T follicular helper cell (primary cell): Measurements from ENCODE around the gene WNK1.
"Not testable (repeated sequence)": the region's sequence is repeated elsewhere in the genome, so short reads cannot be mapped to it uniquely, and the experiment has no call there.

Experiments used
- DNase-seq: peaks from one replicate; pipeline ENCODE4 v3.0.0-alpha.2; 2020; ENCODE audit warnings: low read depth

WNK1 gene

DNA sequence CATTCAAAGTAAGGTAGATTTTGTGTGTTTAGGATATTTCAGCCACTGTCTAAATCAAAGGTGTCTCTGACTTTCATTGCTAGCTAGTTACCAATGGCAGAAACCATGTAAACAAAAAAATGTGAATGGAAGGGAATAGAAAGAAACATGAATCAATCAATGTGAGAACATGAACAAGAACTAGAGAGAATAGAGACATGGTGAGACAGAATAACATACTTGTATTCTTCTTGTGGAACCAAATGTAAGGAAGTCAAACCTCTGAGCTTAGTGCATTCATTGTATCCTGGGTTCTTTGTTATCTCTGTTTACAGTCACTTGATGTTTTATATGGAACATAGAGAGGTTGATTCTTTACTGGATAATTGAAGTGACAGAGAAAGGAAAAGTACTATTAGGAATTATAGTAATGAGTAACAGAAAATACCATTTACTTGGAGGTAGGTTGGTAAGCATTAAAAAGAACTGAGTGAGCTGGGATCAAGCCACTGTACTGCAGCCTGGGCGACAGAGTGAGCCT, 2.6 kb upstream of the WNK1 start:
- DNase-seq = no peak

DNA sequence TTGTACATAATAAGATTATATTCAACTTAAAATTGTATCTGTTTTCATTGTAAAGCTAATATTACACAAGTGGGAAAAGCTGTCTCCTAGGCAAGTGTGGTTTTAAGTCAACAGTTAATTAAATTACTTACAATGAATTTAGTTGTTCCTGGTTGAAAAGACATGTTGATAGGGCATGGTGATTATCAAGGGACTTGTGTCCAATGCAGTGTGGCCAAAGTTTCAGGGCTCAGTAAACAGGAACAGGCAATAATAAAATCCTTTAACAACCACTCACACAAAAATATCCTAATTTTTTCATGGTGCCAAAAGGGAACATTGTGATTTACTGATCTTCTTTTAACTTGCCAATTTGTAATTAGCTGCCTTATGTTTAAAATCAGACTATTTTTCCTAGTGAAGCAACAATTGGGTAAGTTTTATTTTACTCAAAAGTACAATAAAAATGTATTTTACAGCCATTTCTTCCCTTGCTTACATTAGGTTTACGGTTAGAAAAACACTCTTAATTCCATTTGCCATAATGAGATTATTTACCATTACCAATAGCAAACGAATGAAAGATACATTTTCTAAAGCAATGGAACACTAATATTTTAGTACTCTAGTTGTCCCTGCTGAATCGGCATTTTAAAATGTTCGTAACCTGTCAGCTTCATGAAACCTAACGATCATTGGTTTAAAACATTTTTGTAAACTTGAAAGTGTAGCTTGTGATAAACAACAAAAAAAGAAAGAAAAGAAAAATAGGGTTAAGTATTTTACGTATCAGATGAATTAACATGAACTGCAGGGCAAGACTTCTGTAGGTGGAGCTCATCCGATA, 1.8 kb upstream of the WNK1 start:
- DNase-seq = no peak

- DNase-seq = peak; percentile 62
These were observed 984 bp upstream of the WNK1 start for GRCh38 chr12:751192-751998.

DNA sequence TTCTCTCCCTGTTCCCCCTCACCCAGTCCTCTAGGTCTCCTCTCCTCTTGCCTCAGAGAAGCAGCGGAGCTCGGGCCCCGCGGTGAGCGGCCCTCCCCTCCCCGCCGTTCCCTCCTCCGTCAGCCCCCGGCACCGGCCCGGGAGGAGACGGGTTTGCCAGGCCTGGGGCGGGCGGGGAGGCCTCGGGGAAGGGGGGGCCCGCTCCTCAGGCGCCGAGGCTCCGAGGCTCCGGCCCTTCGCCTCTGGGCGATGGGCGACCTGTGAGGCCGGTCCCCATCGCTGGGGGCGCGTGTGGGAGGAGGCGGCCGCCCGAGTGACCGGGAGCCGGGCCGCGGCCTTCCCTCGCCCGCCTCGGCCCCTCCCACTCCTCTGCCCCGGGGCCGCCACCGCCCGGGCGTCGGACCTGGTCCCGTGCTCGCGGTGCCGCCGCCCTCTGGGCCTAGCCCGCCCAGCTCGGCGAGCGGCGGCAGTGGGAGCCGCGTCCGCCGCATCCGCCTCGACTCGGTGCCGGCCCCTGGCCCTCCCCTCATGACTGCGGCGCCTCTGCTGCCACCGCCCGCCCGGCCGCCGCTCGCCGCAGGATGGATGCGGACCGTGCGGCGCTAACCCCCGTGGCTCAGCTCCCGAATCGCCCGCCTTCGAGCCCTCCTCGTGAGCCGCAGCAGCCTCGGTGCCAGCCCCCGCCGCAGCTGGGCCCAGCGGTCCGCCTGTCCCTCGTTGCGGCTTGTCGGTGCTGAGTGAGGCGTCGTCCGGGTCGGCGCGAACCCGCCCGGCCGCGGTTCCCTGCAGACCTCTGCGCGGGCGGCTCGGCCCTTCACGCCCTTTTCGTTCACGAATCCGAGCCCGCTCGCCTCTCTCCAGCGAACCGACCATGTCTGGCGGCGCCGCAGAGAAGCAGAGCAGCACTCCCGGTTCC, 574 bp downstream of the WNK1 start:
- DNase-seq = peak; percentile 9

DNA sequence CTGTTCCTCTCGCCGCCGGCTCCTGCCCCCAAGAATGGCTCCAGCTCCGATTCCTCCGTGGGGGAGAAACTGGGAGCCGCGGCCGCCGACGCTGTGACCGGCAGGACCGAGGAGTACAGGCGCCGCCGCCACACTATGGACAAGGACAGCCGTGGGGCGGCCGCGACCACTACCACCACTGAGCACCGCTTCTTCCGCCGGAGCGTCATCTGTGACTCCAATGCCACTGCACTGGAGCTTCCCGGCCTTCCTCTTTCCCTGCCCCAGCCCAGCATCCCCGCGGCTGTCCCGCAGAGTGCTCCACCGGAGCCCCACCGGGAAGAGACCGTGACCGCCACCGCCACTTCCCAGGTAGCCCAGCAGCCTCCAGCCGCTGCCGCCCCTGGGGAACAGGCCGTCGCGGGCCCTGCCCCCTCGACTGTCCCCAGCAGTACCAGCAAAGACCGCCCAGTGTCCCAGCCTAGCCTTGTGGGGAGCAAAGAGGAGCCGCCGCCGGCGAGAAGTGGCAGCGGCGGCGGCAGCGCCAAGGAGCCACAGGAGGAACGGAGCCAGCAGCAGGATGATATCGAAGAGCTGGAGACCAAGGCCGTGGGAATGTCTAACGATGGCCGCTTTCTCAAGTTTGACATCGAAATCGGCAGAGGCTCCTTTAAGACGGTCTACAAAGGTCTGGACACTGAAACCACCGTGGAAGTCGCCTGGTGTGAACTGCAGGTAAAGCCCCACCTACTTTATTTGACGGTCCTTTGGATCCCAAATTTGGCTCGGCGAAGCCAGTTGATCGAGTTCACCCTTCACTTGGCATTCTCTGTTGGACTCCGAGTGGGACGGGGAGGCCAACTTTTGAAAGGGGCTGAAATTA, 1.5 kb downstream of the WNK1 start:
- DNase-seq = peak; percentile 18

DNA sequence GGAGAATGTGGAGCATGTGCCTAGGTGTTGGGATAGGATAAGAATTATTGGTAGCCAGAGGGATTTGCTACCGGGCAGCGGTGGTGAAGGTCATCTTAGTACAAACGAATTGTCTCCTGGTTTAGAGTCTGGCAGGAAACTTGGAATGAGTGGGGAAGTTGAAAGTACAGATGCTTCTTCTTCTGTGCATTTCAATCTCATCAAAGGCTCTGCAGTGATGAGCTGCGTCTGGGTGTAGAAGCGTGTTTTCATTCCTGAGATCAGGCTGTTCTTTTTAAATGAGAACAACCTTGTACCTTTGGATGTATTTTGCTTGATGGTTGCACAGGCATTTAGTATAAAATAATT, 2.1 kb downstream of the WNK1 start:
- no peak for DNase-seq

DNA sequence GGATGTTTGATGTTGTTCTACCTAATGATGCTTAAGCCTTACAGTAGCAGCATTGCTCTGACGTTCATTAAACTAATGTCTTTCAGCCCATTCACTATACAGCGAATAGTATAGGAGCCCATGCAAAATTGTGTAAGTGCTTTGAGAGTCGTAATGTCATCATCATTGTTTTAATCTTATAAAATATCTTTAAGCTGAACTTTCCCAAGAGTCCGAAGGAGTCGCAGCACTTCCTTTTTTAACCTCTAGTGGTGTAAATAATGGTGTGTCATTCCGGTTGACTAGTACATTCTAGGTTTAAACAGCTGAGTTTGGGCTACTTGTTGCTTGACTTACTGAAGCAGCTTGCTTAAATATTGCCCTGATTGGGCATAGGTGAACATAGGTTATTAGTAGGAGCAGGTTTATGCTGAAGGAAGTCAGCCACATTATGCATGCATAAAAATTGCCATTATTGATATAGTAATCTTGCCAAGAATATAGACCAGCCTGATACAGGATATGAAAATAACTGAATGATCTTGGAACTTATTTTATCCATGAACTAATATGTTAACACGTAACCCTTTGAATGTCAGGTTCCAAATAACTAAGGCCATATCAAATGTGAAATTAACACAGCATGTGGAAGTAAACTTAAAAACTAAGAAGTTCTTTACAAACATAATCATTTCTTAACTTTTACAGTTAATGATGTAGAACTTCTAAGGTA, 2.6 kb downstream of the WNK1 start:
- no peak for DNase-seq

- DNase-seq = no peak
These were observed 7.2 kb downstream of the WNK1 start for GRCh38 chr12:759628-760027.

GRCh38 chr12:761256-761655, 8.9 kb downstream of the WNK1 start:
- no peak for DNase-seq

DNA sequence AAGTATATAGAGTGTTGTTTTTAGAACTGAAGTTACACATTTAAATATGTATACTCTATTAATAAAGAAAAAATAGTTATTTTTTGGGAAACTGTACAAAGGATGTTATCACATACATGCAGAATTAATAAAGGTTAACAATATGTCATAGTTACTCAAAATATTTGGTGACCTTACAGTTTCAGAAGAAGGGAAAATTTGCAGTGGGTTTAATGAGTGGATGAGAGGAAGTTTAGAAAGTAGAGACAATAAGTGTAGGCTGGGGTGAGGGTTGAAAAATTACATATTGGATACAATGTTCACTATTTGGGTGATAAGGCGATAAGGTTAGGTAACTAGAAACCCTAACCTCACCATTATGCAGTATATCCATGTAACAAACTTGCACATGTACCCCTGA, 13.5 kb downstream of the WNK1 start:
- DNase-seq = no peak

DNA sequence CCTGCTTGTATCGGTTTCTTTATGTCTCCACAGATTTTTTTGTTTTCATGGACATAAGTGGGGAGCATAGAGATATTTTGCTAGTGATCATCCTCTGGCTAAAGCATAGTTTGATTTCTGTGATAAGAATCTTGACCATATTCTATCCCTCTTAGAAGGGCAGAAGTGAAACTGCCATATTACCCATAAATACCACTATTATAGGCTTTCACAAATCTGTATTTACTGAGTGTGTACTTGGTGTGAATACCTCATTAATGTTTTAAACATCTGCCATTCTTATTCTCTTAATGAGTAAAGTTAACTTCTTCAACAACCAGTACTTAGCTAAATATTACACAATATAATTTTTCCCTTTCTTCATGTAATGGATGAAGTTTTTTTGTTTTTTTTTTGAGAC, 16.1 kb downstream of the WNK1 start:
- DNase-seq = no peak

DNA sequence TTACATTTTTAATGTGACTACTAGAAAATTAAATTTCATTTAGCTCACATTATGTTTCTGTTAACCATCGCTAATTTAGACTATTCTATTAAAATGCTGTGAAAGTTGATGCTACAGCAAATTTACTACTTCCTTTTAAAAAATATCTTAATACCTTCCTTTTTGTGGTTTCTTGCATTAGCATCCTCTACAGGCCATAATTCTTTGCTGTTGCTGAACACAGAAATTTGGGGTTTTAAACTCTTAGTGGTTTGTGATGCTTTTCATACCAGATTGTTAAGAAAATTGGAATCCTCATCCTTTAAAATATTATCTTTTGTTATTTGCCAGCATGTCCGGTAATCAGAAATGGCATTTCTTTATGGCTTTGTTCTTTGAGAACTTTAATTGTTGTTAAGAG, 18.1 kb downstream of the WNK1 start:
- no peak for DNase-seq

GRCh38 chr12:772056-772697, 19.8 kb downstream of the WNK1 start:
- no peak for DNase-seq

DNA sequence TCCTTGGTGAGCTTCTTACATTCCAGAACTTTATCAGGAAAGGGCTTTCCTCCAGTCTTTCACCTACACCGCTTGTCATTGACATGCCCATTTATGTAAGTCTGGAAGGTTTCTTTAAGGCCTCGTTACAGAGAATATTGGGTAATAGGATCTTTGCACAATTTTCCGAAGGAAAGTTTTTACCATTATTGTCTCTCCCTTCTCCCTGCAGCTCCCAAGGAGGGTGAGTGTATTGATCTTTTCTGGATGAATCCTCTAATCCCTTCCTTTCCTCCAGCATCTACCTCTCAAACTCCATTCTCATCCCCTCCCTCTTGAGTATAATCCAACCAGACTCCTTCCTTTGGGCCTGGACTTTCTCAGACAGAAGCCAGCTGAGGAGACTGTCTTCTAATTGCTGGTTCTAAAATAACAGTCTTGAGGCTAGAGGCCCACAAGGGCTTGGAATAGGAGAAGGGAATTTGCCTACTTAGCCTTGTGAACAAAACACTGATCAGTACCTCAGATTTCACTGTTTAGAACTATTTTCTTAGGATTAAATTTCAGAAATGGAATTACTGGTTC, 21.8 kb downstream of the WNK1 start:
- no peak for DNase-seq

DNA sequence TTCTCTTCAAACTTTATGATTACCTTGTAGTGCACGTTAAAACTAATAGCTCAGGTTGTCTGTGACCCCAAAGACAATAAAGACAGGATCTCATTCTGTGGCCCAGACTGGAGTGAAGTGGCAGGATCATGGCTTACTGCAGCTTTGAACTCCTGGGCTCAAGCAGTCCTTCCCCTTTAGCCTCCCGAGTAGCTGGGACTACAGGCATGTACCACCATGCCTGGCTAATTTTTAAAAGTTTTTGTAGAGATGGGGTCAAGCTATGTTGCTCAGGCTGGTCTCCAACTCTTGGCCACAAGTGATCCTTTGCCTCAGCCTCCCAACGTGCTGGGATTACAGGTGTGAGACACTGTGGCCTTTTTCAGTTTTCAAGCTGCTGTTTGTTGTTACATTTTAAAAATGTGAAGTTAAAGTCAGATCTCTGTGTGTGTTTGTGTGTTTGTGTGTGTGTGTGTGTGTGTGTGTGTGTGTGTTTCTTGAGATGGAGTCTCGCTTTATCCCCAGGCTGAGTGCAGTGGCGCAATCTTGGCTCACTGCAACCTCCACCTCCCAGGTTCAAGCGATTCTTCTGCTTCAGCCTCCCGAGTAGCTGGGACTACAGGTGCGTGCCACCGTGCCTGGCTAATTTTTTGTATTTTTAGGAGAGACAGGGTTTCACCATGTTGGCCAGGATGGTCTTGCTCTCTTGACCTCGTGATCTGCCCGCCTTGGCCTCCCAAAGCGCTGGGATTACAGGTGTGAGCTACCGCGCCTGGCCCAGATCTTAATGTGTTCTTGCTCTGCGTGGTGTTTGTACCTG, 23.8 kb downstream of the WNK1 start:
- not testable (repeated sequence) for DNase-seq

GRCh38 chr12:776772-777373, 24.5 kb downstream of the WNK1 start:
- not testable (repeated sequence) for DNase-seq

GRCh38 chr12:777550-778047, 25.2 kb downstream of the WNK1 start:
- DNase-seq = no peak

DNA sequence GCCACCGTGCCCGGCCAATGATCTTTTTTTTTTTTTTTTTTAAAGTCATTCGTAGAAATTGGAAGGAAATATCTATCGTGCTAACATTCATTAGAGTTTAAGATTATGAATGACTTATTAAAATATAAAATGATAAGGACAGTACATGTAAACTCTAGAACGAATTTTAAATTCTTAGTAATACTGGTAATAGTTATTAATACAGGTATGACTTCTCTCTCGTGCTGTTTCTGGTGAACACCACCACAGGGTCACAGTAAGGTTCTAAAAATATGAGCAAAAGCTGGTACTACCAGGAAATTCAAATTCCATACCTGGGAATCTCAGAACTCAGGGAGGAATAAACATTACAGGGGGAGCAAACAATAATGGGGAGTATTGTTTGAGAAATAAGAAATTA, 26.2 kb downstream of the WNK1 start:
- DNase-seq = no peak
